ENCODE measurements around the gene CD8A. TPM values are rescaled to one million over a fixed set of nuclear protein-coding genes. Genes with fewer than 3 reads are reported as not detected.

CD8A gene
- total and polyA plus RNA-seq, 2 of the 8 experiments (the other 6 are each of a cell fraction or from before 2014, with no cell fraction given), result 0.14 to 0.39 TPM

GRCh38 chr2:86822668-86823345, 32.1 kb upstream of the CD8A start:
- Histone ChIP-seq H3K14ac (ENCODE audit: insufficient read length) (no peak overlapping the region), H2BK5ac (ENCODE audit: low read depth, low read length) (no peak overlapping the region), H2AK5ac (ENCODE audit: low read depth, low read length) (no peak overlapping the region), H2BK12ac (ENCODE audit: low read depth, low read length) (no peak overlapping the region), H3K9me3 (ENCODE audit: insufficient read depth in 2 of 2, low read depth in 1 of 2, low read length in 1 of 2) (no peaks in the 10 kb centered on the region), H3K79me1 (ENCODE audit: low read depth, low read length) (no peaks in the 10 kb centered on the region), H3K23me2 (ENCODE audit: low read depth, low read length) (no peaks in the 10 kb centered on the region; the same call in 1 of the 2 replicates), H3K4me1 (replicated peaks in 1 of 4; ENCODE audit: control insufficient read depth in 3 of 4, insufficient read depth in 4 of 4, low read length in 3 of 4) (peaks cover 0 to 3% (median 0%) of the 10 kb centered on the region in 4 experiments; a peak in 1 of 7 replicates), H2AFZ (ENCODE audit: low read length) (no peak overlapping the region), H2BK20ac (ENCODE audit: low read length) (no peak overlapping the region), H4K91ac (replicated peaks; ENCODE audit: insufficient read length, low read length) (no peak overlapping the region), H2BK15ac (ENCODE audit: low read length) (no peak overlapping the region), H4K20me1 (replicated peaks in 1 of 2; ENCODE audit: control insufficient read depth in 1 of 2, insufficient read depth in 2 of 2, low read length in 2 of 2) (no peaks in the 10 kb centered on the region), H3K4ac (replicated peaks; ENCODE audit: insufficient read length, low read depth, low read length) (no peak overlapping the region), H4K8ac (ENCODE audit: extremely low read depth, insufficient read depth, low read length) (no peak overlapping the region), H3K27me3 (replicated peaks in 1 of 4; ENCODE audit: control insufficient read depth in 3 of 4, extremely low read depth in 1 of 4, insufficient read depth in 3 of 4, low read length in 3 of 4) (no peaks in the 10 kb centered on the region), H3K79me2 (ENCODE audit: control insufficient read depth in 1 of 2, insufficient read depth in 2 of 2, low read length in 2 of 2) (no peaks in the 10 kb centered on the region; a peak in 1 of 4 replicates), H3K4me2 (ENCODE audit: insufficient read depth in 1 of 2, low read depth in 2 of 2, low read length in 2 of 2) (no peak overlapping the region), H2BK120ac (replicated peaks; ENCODE audit: low read depth, low read length) (no peak overlapping the region), H3K4me3 (ENCODE audit: extremely low read depth in 1 of 4, insufficient read depth in 2 of 4, low read depth in 3 of 4, low read length in 4 of 4) (no peak overlapping the region), H3K36me3 (ENCODE audit: control insufficient read depth in 2 of 4, insufficient read depth in 4 of 4, low read length in 3 of 4) (no peaks in the 10 kb centered on the region), H3K9ac (replicated peaks in 1 of 4; ENCODE audit: extremely low read depth in 1 of 4, low read depth in 3 of 4, low read length in 3 of 4) (no peak overlapping the region), H3K18ac (ENCODE audit: extremely low read depth, low read length) (no peak overlapping the region), H4K5ac (ENCODE audit: insufficient read length, low read depth, low read length) (no peak overlapping the region), H3K56ac (replicated peaks; ENCODE audit: insufficient read length, low read depth, low read length) (no peak overlapping the region), H3K23ac (ENCODE audit: insufficient read length) (no peak overlapping the region), H3K27ac (ENCODE audit: low read depth, low read length) (no peak overlapping the region)
- WGBS, 2 experiments (ENCODE audit: extremely low coverage in 1 of 2, insufficient coverage in 1 of 2, insufficient read length in 1 of 2, insufficient replicate concordance in 2 of 2, low coverage in 1 of 2, low lambda C conversion rate in 2 of 2, missing lambda C conversion rate in 1 of 2), result 96% methylated on average over 3 of the region's 3 CpGs; no CpG with 5 or more reads in 1 of the 2 experiments
- FAIRE-seq (no peak), DNase-seq (ENCODE audit: low read depth in 1 of 2, low spot score in 2 of 2) (no peak)
- TF ChIP-seq, protein P1, sequence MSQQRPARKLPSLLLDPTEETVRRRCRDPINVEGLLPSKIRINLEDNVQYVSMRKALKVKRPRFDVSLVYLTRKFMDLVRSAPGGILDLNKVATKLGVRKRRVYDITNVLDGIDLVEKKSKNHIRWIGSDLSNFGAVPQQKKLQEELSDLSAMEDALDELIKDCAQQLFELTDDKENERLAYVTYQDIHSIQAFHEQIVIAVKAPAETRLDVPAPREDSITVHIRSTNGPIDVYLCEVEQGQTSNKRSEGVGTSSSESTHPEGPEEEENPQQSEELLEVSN (IDR thresholded peaks at IDR 0.05), result no peak
- TF ChIP-seq FOSL1 (IDR thresholded peaks at IDR 0.05; ENCODE audit: insufficient read depth, low read depth, low read length) (no peak), PHF8 (conservative IDR thresholded peaks at IDR 0.05; ENCODE audit: low read depth, low read length) (no peak), SAP30 (IDR thresholded peaks at IDR 0.05; ENCODE audit: insufficient read depth, insufficient replicate concordance, low read length) (no peak)
- CTCF ChIA-PET (ENCODE audit: partially characterized antibody), result interaction anchor here (0.6 kb wide), 1 partner anchor 735 kb away, joined by 3 read pairs; no protein-coding TSS in a partner anchor
- POLR2A ChIA-PET (ENCODE audit: partially characterized antibody), result no interaction called here
